Fibroblast of villous mesenchyme (primary cell): ENCODE data around the gene TMEM178A. TPM values are rescaled to one million over a fixed set of nuclear protein-coding genes. Genes with fewer than 3 reads are reported as not detected.

Experiments
- DNase-seq: peaks from one replicate; pipeline ENCODE4 v3.0.0-alpha.2; 2010; ENCODE audit warnings: low read depth
- H3K4me3 ChIP-seq: 2 replicates; pipeline ENCODE4 v1.5.1; 2011; ENCODE audit warnings: low read depth, mild to moderate bottlenecking, low read length
- CTCF ChIP-seq: IDR thresholded peaks from 2 replicates; pipeline ENCODE4 v1.5.1; 2012; ENCODE audit warnings: low read depth, mild to moderate bottlenecking, low read length; ENCODE audit not compliant: insufficient read depth
- total RNA-seq: library from RNA; depleted of rRNA; stranded (reverse); fragments of >200 nt; gene quantifications from 2 replicates; pipeline ENCODE4 v1.2.3, GENCODE V29; 2012

The TMEM178A gene
- total RNA-seq, 1 donor: 0.43 TPM

- no peak overlapping the region for H3K4me3 ChIP-seq
- DNase-seq: no peak
- no peak for TF ChIP-seq CTCF
Observed at GRCh38 chr2:39664888-39665591, 677 bp upstream of the TMEM178A start.

- peak overlapping the region; percentile 48 for H3K4me3 ChIP-seq
- peak; percentile 7 for DNase-seq
- TF ChIP-seq CTCF: no peak
Observed at GRCh38 chr2:39666491-39667101, 879 bp downstream of the TMEM178A start.

DNA sequence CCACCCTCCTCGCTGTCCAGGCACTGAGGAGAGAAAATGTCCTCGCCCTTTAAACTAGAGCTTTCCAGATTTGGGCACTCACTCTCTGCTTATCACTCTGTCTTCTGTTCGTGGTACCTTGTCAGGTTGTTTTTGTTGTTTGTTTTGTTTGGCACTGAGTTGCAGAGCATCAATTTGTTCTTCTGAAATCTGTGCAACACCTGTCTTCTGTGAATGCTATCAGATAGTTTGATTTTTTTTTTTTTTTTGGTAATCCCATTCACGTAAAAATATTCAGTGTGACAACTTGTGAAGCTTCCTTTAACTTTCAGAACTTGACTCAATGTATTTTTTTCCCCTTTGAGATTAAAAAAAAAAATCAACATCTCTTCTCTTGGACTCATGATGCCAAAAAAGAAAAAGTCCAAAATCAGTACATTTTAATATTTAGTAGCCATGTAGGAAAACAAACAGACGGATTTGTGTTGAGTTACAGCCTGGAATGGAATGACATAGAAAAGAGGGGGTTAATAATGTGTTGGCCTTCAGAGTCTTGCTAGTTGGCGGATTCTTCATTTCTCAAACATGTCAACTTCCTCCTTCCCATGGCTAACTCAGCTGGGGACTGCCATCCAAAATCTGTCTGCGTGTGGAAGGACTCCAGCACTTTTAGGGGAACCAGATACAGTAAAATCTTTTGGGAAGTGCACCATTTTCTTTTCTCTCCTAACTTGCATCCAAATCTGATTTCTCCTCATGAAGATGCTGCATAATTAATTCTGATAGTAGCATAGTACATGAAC lies 1.6 kb downstream of the TMEM178A start:
- H3K4me3 ChIP-seq: no peak overlapping the region
- TF ChIP-seq CTCF: no peak
- no peak for DNase-seq

DNA sequence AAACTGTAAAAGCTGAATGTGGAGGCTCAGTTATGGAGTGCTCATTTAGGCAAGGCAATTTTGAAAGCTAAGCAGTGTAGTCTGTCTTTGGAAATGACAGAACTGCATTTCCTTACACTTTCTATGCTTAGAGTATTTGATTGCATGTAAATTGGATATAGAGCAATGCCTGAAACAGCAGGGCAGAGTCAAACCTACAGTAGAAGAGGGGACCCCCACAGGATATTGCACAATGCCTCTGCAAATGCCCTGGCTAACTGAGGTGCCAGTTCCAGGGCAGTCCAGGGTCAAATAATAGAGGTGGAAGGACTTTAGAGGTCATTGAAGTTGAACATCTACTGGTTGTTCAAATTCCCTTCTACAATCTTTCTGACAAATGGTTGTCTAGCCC lies 2.2 kb downstream of the TMEM178A start:
- no peak for TF ChIP-seq CTCF
- DNase-seq: no peak
- no peak overlapping the region for H3K4me3 ChIP-seq

- no peak overlapping the region for H3K4me3 ChIP-seq
- no peak for DNase-seq
- TF ChIP-seq CTCF: no peak
Observed at GRCh38 chr2:39668576-39669080, 2.9 kb downstream of the TMEM178A start.

GRCh38 chr2:39671604-39672003 lies 5.9 kb downstream of the TMEM178A start:
- no peak overlapping the region for H3K4me3 ChIP-seq
- no peak for DNase-seq
- TF ChIP-seq CTCF: no peak
